Measurements from ENCODE around the gene KCNJ9. TPM values are rescaled to one million over a fixed set of nuclear protein-coding genes. Genes with fewer than 3 reads are reported as not detected.

KCNJ9 gene
- total and polyA plus RNA-seq, 10 of the 15 experiments (the other 5 are each of a cell fraction or from before 2014, with no cell fraction given) = 0.12 TPM; not detected in 9

DNA sequence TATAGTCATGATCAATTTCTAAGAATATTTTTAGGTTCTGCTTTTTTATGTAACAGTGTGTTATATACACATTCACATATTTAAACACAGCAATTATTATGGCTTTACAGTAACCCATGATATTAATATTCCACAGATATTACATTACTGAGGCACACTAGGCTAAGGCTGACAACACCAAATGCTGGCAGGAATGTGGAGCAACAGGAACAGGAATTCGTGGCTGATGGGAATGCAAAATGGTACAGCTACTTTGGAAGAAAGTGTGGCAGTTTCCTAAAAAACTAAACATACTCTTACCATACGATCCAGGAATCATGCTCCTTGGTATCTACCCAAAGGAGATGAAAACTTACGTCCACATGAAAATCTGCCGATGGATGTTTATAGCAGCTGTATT lies 1.9 kb upstream of the KCNJ9 start:
- SMC1A ChIA-PET (ENCODE audit: uncharacterized antibody, unreplicated experiment) = interaction anchor here (1.1 to 8.9 kb wide), 8 partner anchors 21 to 173 kb away, joined by 3 to 89 read pairs (median 4); no protein-coding TSS in a partner anchor
- RAD21 ChIA-PET (ENCODE audit: unreplicated experiment) = interaction anchor here (1.2 to 4.9 kb wide), 4 partner anchors 21 to 47 kb away, joined by 3 to 50 read pairs (median 11); partner anchors contain the start of gene PIGM
- H3K4me3 ChIP-seq = no peak overlapping the region
- H3K79me2 ChIP-seq (ENCODE audit: control insufficient read depth, insufficient read depth, low read length) = no peaks in the 10 kb centered on the region
- in situ Hi-C loops (cut with MboI) (no loop called here), intact Hi-C loops (cut with micrococcal nuclease; ENCODE audit: unreplicated experiment) (no loop called here)
- DNase-seq (ENCODE audit: low read depth, low spot score) (no peak), FAIRE-seq (no peak), ATAC-seq (no peak)
- H4K20me1 ChIP-seq (ENCODE audit: control insufficient read depth, insufficient read depth) = no peaks in the 10 kb centered on the region
- BruUV-seq (replicated peaks) = no TSS peak
- H3K27ac ChIP-seq (ENCODE audit: control insufficient read depth, insufficient read depth) = no peak overlapping the region
- peaks cover 0 to 2% of the 10 kb centered on the region in 2 experiments; a peak in 3 of 4 replicates for H3K27me3 ChIP-seq (replicated peaks in 1 of 2; ENCODE audit: control insufficient read depth in 2 of 2, insufficient read depth in 2 of 2, low read length in 1 of 2)
- H3K36me3 ChIP-seq (ENCODE audit: control insufficient read depth in 2 of 2, insufficient read depth in 2 of 2, low read length in 1 of 2) = no peaks in the 10 kb centered on the region
- no peak overlapping the region for H2AFZ ChIP-seq (ENCODE audit: control insufficient read depth, low read depth, low read length)
- POLR2A ChIA-PET = interaction anchor here (1.3 kb wide), 1 partner anchor 35 kb away, joined by 3 read pairs; no protein-coding TSS in a partner anchor
- H3K4me1 ChIP-seq (ENCODE audit: control insufficient read depth, insufficient read depth, low read length) = no peaks in the 10 kb centered on the region; the same call in 1 of the 2 replicates
- WGBS (ENCODE audit: insufficient coverage, insufficient replicate concordance, low lambda C conversion rate, missing lambda C conversion rate) = 28% methylated on average over 4 of the region's 4 CpGs
- no peak overlapping the region for H3K4me2 ChIP-seq (ENCODE audit: control insufficient read depth, insufficient read depth)
- H3K9me3 ChIP-seq (replicated peaks; ENCODE audit: control insufficient read depth, insufficient read depth, low read length) = no peaks in the 10 kb centered on the region
- no peak overlapping the region for H3K9ac ChIP-seq (ENCODE audit: control insufficient read depth, insufficient read depth, low read length)
- CTCF ChIA-PET = interaction anchor here (0.7 to 49.8 kb wide), 22 partner anchors 5 to 298 kb away, joined by 3 to 1035 read pairs (median 6); partner anchors contain the start of genes IGSF8, KCNJ10, KCNJ9 and PIGM
- no peak for TF ChIP-seq NR2C2 (IDR thresholded peaks at IDR 0.05; ENCODE audit: borderline replicate concordance, control insufficient read depth, insufficient read length, low read depth)
- no peak for TF ChIP-seq WRNIP1 (IDR thresholded peaks at IDR 0.05; ENCODE audit: borderline replicate concordance, low read depth, low read length)
- TF ChIP-seq MEF2B (IDR thresholded peaks at IDR 0.05; ENCODE audit: partially characterized antibody, poor library complexity, severe bottlenecking) = no peak
- no peak for TF ChIP-seq CHD2 (IDR thresholded peaks at IDR 0.05; ENCODE audit: borderline replicate concordance, low read depth, low read length)
- no peak for TF ChIP-seq PAX5 (IDR thresholded peaks at IDR 0.05; ENCODE audit: borderline replicate concordance, low read depth, low read length)
- TF ChIP-seq SMAD5 (IDR thresholded peaks at IDR 0.05; ENCODE audit: low read depth) = no peak
- TF ChIP-seq MYC (IDR thresholded peaks at IDR 0.05; ENCODE audit: insufficient read depth, insufficient read length, insufficient replicate concordance, low read length, severe bottlenecking) = no peak
- TF ChIP-seq BRCA1 (IDR thresholded peaks at IDR 0.05; ENCODE audit: low read depth, low read length) = no peak
- no peak for TF ChIP-seq BACH1 (IDR thresholded peaks at IDR 0.05; ENCODE audit: borderline replicate concordance)
- TF ChIP-seq SMC3 (IDR thresholded peaks at IDR 0.05; ENCODE audit: borderline replicate concordance, low read length) = no peak
- TF ChIP-seq, protein P1, sequence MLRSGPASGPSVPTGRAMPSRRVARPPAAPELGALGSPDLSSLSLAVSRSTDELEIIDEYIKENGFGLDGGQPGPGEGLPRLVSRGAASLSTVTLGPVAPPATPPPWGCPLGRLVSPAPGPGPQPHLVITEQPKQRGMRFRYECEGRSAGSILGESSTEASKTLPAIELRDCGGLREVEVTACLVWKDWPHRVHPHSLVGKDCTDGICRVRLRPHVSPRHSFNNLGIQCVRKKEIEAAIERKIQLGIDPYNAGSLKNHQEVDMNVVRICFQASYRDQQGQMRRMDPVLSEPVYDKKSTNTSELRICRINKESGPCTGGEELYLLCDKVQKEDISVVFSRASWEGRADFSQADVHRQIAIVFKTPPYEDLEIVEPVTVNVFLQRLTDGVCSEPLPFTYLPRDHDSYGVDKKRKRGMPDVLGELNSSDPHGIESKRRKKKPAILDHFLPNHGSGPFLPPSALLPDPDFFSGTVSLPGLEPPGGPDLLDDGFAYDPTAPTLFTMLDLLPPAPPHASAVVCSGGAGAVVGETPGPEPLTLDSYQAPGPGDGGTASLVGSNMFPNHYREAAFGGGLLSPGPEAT (IDR thresholded peaks at IDR 0.05; ENCODE audit: low read depth) = no peak
- TF ChIP-seq KDM1A (IDR thresholded peaks at IDR 0.05; ENCODE audit: borderline replicate concordance) = no peak
- TF ChIP-seq, protein P2, sequence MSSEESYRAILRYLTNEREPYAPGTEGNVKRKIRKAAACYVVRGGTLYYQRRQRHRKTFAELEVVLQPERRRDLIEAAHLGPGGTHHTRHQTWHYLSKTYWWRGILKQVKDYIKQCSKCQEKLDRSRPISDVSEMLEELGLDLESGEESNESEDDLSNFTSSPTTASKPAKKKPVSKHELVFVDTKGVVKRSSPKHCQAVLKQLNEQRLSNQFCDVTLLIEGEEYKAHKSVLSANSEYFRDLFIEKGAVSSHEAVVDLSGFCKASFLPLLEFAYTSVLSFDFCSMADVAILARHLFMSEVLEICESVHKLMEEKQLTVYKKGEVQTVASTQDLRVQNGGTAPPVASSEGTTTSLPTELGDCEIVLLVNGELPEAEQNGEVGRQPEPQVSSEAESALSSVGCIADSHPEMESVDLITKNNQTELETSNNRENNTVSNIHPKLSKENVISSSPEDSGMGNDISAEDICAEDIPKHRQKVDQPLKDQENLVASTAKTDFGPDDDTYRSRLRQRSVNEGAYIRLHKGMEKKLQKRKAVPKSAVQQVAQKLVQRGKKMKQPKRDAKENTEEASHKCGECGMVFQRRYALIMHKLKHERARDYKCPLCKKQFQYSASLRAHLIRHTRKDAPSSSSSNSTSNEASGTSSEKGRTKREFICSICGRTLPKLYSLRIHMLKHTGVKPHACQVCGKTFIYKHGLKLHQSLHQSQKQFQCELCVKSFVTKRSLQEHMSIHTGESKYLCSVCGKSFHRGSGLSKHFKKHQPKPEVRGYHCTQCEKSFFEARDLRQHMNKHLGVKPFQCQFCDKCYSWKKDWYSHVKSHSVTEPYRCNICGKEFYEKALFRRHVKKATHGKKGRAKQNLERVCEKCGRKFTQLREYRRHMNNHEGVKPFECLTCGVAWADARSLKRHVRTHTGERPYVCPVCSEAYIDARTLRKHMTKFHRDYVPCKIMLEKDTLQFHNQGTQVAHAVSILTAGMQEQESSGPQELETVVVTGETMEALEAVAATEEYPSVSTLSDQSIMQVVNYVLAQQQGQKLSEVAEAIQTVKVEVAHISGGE (CRISPR knock-in tag; IDR thresholded peaks at IDR 0.05) = no peak
- TF ChIP-seq JUNB (IDR thresholded peaks at IDR 0.05) = no peak
- TF ChIP-seq, protein P3, sequence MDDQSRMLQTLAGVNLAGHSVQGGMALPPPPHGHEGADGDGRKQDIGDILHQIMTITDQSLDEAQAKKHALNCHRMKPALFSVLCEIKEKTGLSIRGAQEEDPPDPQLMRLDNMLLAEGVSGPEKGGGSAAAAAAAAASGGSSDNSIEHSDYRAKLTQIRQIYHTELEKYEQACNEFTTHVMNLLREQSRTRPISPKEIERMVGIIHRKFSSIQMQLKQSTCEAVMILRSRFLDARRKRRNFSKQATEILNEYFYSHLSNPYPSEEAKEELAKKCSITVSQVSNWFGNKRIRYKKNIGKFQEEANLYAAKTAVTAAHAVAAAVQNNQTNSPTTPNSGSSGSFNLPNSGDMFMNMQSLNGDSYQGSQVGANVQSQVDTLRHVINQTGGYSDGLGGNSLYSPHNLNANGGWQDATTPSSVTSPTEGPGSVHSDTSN (IDR thresholded peaks at IDR 0.05; ENCODE audit: insufficient replicate concordance, low read depth, low read length) = no peak
- no peak for TF ChIP-seq NRF1 (conservative IDR thresholded peaks at IDR 0.05; ENCODE audit: low read depth, low read length)
